ENCODE measurements around the gene PCBD1. TPM values are rescaled to one million over a fixed set of nuclear protein-coding genes. Genes with fewer than 3 reads are reported as not detected.

PCBD1 gene
- total RNA-seq, 1 donor from 2014 or later = 54.6 TPM

DNA sequence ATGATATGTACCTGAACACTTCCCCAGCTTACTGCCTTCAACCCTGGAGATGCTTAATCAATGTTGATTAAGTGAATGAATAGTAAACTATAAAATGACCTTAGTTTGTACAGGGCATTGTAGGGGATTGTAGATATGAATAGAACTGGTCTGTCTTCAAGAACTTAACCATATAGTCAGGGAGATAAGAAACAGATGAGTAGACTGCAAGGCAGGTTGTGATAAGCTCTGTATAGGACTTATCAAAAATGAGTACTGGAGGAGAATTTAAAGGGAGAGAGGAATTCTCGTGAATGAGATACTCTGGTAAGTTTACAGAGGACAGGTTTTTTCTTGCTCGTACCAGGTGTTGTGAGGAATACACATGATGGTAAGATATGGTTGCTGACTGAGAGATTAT lies 45.0 kb downstream of the PCBD1 start:
- H3K27me3 Mint-ChIP-seq (ENCODE audit: low read depth, unreplicated experiment) = no peaks in the 10 kb centered on the region
- peaks cover 20% of the 10 kb centered on the region for H3K4me1 Mint-ChIP-seq (ENCODE audit: low read depth, unreplicated experiment)

DNA sequence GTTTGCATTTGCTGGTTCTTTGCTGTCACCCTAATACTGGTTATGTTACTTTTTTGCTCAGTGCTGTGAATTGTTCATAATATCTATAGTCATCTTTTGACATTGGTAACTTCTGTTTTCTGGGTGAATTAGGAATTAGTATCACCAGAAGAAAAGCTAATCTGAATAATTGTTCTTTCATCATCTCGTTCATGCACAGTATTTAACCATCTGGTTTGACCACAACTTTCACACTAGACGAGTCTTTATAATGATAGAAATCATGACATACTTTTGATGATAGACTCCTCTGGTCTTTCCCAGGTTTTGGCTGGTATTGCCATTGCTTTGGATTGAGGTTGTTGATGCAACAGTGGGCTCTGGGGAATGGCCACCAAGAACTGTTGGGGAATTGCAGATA lies 47.5 kb downstream of the PCBD1 start:
- Histone ChIP-seq H3K27ac (ENCODE audit: low read depth, low read length) (no peak overlapping the region), H3K4me2 (ENCODE audit: low read length) (no peak overlapping the region), H3K9me3 (ENCODE audit: insufficient read depth, low read depth, low read length) (no peaks in the 10 kb centered on the region), H3K27me3 (ENCODE audit: insufficient read depth, low read length) (no peaks in the 10 kb centered on the region), H3K79me2 (ENCODE audit: insufficient read depth, low read length) (peaks cover 80% of the 10 kb centered on the region), H3K4me1 (ENCODE audit: insufficient read depth, low read length) (peaks cover 9% of the 10 kb centered on the region), H2AFZ (ENCODE audit: low read depth, low read length) (no peak overlapping the region), H3K9ac (ENCODE audit: low read length) (no peak overlapping the region), H3K36me3 (ENCODE audit: insufficient read depth, low read length) (peaks cover 10% of the 10 kb centered on the region), H4K20me1 (ENCODE audit: insufficient read depth, low read length) (peaks cover 22% of the 10 kb centered on the region), H3K4me3 (ENCODE audit: insufficient read depth, low read depth, low read length) (no peak overlapping the region)
- TF ChIP-seq, protein P1, sequence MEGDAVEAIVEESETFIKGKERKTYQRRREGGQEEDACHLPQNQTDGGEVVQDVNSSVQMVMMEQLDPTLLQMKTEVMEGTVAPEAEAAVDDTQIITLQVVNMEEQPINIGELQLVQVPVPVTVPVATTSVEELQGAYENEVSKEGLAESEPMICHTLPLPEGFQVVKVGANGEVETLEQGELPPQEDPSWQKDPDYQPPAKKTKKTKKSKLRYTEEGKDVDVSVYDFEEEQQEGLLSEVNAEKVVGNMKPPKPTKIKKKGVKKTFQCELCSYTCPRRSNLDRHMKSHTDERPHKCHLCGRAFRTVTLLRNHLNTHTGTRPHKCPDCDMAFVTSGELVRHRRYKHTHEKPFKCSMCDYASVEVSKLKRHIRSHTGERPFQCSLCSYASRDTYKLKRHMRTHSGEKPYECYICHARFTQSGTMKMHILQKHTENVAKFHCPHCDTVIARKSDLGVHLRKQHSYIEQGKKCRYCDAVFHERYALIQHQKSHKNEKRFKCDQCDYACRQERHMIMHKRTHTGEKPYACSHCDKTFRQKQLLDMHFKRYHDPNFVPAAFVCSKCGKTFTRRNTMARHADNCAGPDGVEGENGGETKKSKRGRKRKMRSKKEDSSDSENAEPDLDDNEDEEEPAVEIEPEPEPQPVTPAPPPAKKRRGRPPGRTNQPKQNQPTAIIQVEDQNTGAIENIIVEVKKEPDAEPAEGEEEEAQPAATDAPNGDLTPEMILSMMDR (IDR thresholded peaks at IDR 0.05; ENCODE audit: insufficient read depth, low read depth, low read length) = no peak
- TF ChIP-seq EZH2 (IDR thresholded peaks at IDR 0.05; ENCODE audit: insufficient read depth, low read length) = no peak
- Mint-ChIP-seq H3K9me3 (ENCODE audit: unreplicated experiment) (no peaks in the 10 kb centered on the region), H3K36me3 (ENCODE audit: low read depth, unreplicated experiment) (peaks cover 40% of the 10 kb centered on the region), H3K27ac (ENCODE audit: unreplicated experiment) (no peak overlapping the region), H3K4me1 (ENCODE audit: low read depth, unreplicated experiment) (peaks cover 22% of the 10 kb centered on the region), H3K27me3 (ENCODE audit: low read depth, unreplicated experiment) (no peaks in the 10 kb centered on the region), H3K4me3 (ENCODE audit: unreplicated experiment) (no peak overlapping the region)
- DNase-seq (ENCODE audit: low read depth) = no peak
- FAIRE-seq = peak; percentile 45

More for the DNA sequence above, 45.0 kb downstream of the PCBD1 start:
- TF ChIP-seq, protein P1 (IDR thresholded peaks at IDR 0.05; ENCODE audit: insufficient read depth, low read depth, low read length) = no peak
- TF ChIP-seq EZH2 (IDR thresholded peaks at IDR 0.05; ENCODE audit: insufficient read depth, low read length) = no peak
- peaks cover 14% of the 10 kb centered on the region for H3K36me3 ChIP-seq (ENCODE audit: insufficient read depth, low read length)
- no peak overlapping the region for H2AFZ ChIP-seq (ENCODE audit: low read depth, low read length)
- DNase-seq (ENCODE audit: low read depth) (no peak), FAIRE-seq (no peak)
- Mint-ChIP-seq H3K4me3 (ENCODE audit: unreplicated experiment) (no peak overlapping the region), H3K27ac (ENCODE audit: unreplicated experiment) (no peak overlapping the region), H3K36me3 (ENCODE audit: low read depth, unreplicated experiment) (peaks cover 37% of the 10 kb centered on the region), H3K9me3 (ENCODE audit: unreplicated experiment) (no peaks in the 10 kb centered on the region)
- peaks cover 15% of the 10 kb centered on the region for H4K20me1 ChIP-seq (ENCODE audit: insufficient read depth, low read length)
- peaks cover 61% of the 10 kb centered on the region for H3K79me2 ChIP-seq (ENCODE audit: insufficient read depth, low read length)
- no peaks in the 10 kb centered on the region for H3K9me3 ChIP-seq (ENCODE audit: insufficient read depth, low read depth, low read length)
- no peak overlapping the region for H3K9ac ChIP-seq (ENCODE audit: low read length)
- no peak overlapping the region for H3K4me3 ChIP-seq (ENCODE audit: insufficient read depth, low read depth, low read length)
- no peak overlapping the region for H3K27ac ChIP-seq (ENCODE audit: low read depth, low read length)
- H3K4me1 ChIP-seq (ENCODE audit: insufficient read depth, low read length) = no peaks in the 10 kb centered on the region
- H3K27me3 ChIP-seq (ENCODE audit: insufficient read depth, low read length) = no peaks in the 10 kb centered on the region
- H3K4me2 ChIP-seq (ENCODE audit: low read length) = no peak overlapping the region

DNA sequence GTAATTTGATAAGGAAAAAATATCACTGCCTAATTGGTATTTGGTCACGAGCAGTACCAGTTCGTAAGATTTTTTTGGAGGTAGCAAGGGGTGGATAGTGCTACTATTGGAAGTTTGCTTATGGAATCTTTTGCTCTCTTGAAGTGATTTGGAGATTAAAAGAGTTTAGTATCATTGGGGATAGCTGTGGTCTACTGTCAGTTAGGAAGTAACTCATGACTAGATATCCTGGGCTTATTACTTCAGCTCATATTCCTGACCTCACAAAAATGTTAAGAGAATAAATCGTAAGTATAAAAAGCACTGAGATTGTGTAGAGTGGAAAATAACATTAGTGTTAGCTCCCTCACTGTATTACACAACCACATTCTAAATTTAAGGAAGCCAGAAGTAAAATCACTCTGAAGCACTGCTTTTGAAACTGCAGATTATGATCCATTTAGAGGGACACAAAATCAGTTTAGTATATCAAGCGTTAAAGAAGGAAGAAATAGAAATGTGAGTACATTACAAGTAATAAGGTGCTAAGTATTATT lies 50.0 kb downstream of the PCBD1 start:
- H4K20me1 ChIP-seq (ENCODE audit: insufficient read depth, low read length) = peaks cover 22% of the 10 kb centered on the region
- H3K4me1 ChIP-seq (ENCODE audit: insufficient read depth, low read length) = peaks cover 28% of the 10 kb centered on the region
- H3K27ac Mint-ChIP-seq (ENCODE audit: unreplicated experiment) = no peak overlapping the region
- FAIRE-seq = no peak
- no peak overlapping the region for H3K4me3 ChIP-seq (ENCODE audit: insufficient read depth, low read depth, low read length)
- H3K27ac ChIP-seq (ENCODE audit: low read depth, low read length) = no peak overlapping the region
- no peaks in the 10 kb centered on the region for H3K27me3 ChIP-seq (ENCODE audit: insufficient read depth, low read length)
- H2AFZ ChIP-seq (ENCODE audit: low read depth, low read length) = no peak overlapping the region
- H3K36me3 ChIP-seq (ENCODE audit: insufficient read depth, low read length) = peaks cover 3% of the 10 kb centered on the region
- H3K9me3 ChIP-seq (ENCODE audit: insufficient read depth, low read depth, low read length) = no peaks in the 10 kb centered on the region
- no peak overlapping the region for H3K4me2 ChIP-seq (ENCODE audit: low read length)
- no peaks in the 10 kb centered on the region for H3K9me3 Mint-ChIP-seq (ENCODE audit: unreplicated experiment)
- no peak overlapping the region for H3K4me3 Mint-ChIP-seq (ENCODE audit: unreplicated experiment)
- peaks cover 31% of the 10 kb centered on the region for H3K36me3 Mint-ChIP-seq (ENCODE audit: low read depth, unreplicated experiment)
- H3K27me3 Mint-ChIP-seq (ENCODE audit: low read depth, unreplicated experiment) = no peaks in the 10 kb centered on the region
- H3K79me2 ChIP-seq (ENCODE audit: insufficient read depth, low read length) = peaks cover 86% of the 10 kb centered on the region
- peak; percentile 49 for DNase-seq (ENCODE audit: low read depth)
- TF ChIP-seq, protein P1 (IDR thresholded peaks at IDR 0.05; ENCODE audit: insufficient read depth, low read depth, low read length) = no peak
- TF ChIP-seq EZH2 (IDR thresholded peaks at IDR 0.05; ENCODE audit: insufficient read depth, low read length) = no peak
- H3K4me1 Mint-ChIP-seq (ENCODE audit: low read depth, unreplicated experiment) = peaks cover 32% of the 10 kb centered on the region
- H3K9ac ChIP-seq (ENCODE audit: low read length) = no peak overlapping the region
